Naive thymus-derived CD4-positive, alpha-beta T cell (primary cell): ENCODE data around the gene ERC1. TPM values are rescaled to one million over a fixed set of nuclear protein-coding genes. Genes with fewer than 3 reads are reported as not detected.
"Not testable (repeated sequence)": the region's sequence is repeated elsewhere in the genome, so short reads cannot be mapped to it uniquely, and the experiment has no call there.

ENCODE experiments used
- ATAC-seq: fragments of 150-1000 bp; cut with Tn5 transposase; 2 replicates; pipeline ENCODE4 v1.10.0; 2021; ENCODE audit warnings: mild to moderate bottlenecking, moderate library complexity
- CTCF ChIA-PET: fragments of 350-600 bp; sonication (Branson Sonifier 250); formaldehyde crosslinking; loops from one replicate; lab custom pipeline; 2021; ENCODE audit warnings: antibody characterized with exemption; lab: Charles Lee
- POLR2A ChIA-PET: fragments of 350-600 bp; sonication (Branson Sonifier 250); formaldehyde crosslinking; loops from one replicate; lab custom pipeline; 2021; ENCODE audit warnings: antibody characterized with exemption, inconsistent platforms; lab: Charles Lee
- DNase-seq, 9 donors: peaks; one replicate each; pipeline versions ENCODE4 v3.0.0 to v3.0.0-alpha.2; 2020 to 2022; ENCODE audit warnings: mixed read lengths in 1 of 9
- H3K27ac ChIP-seq: one replicate; pipeline ENCODE4 v1.7.0; 2013; ENCODE audit warnings: mild to moderate bottlenecking, low read depth, low read length, moderate library complexity
- H3K27me3 ChIP-seq, 2 donors: one replicate each; pipeline ENCODE4 v1.7.0; 2013; ENCODE audit warnings: low read length in 2 of 2, mild to moderate bottlenecking in 2 of 2, moderate library complexity in 2 of 2; ENCODE audit not compliant: control insufficient read depth in 2 of 2, insufficient read depth in 2 of 2
- H3K36me3 ChIP-seq, 3 experiments: 1 replicate in 2 of 3; 2 replicates in 1 of 3; pipeline ENCODE4 v1.7.0; 2013; ENCODE audit warnings: low read length in 3 of 3, mild to moderate bottlenecking in 3 of 3, moderate library complexity in 1 of 3; ENCODE audit not compliant: insufficient read depth in 3 of 3, control insufficient read depth in 2 of 3
- H3K4me1 ChIP-seq, 2 donors: one replicate each; pipeline ENCODE4 v1.7.0; 2013; ENCODE audit warnings: low read length in 2 of 2, mild to moderate bottlenecking in 2 of 2, moderate library complexity in 1 of 2; ENCODE audit not compliant: control insufficient read depth in 2 of 2, insufficient read depth in 2 of 2
- H3K4me3 ChIP-seq: 2 replicates; pipeline ENCODE4 v1.7.0; 2013; ENCODE audit warnings: mild to moderate bottlenecking, low read length
- H3K9me3 ChIP-seq, 3 experiments: 1 replicate in 2 of 3; 2 replicates in 1 of 3; pipeline ENCODE4 v1.7.0; 2013; ENCODE audit warnings: low read length in 3 of 3; ENCODE audit not compliant: control insufficient read depth in 2 of 3
- H3K27ac Mint-ChIP-seq, 9 donors: one replicate each; pipeline ENCODE4 v1.8.0; 2020 to 2022; ENCODE audit warnings: mixed read lengths in 9 of 9, mild to moderate bottlenecking in 8 of 9, moderate library complexity in 5 of 9, inconsistent platforms in 2 of 9
- H3K27me3 Mint-ChIP-seq, 5 donors: one replicate each; pipeline ENCODE4 v1.8.0; 2021 to 2022; ENCODE audit warnings: mixed read lengths in 5 of 5, mild to moderate bottlenecking in 1 of 5
- H3K36me3 Mint-ChIP-seq, 5 donors: one replicate each; pipeline ENCODE4 v1.8.0; 2020 to 2022; ENCODE audit warnings: mixed read lengths in 5 of 5, mild to moderate bottlenecking in 3 of 5, inconsistent platforms in 1 of 5
- H3K4me1 Mint-ChIP-seq, 7 donors: one replicate each; pipeline ENCODE4 v1.8.0; 2020 to 2022; ENCODE audit warnings: mixed read lengths in 7 of 7, mild to moderate bottlenecking in 3 of 7, inconsistent platforms in 1 of 7
- H3K4me3 Mint-ChIP-seq, 10 donors: one replicate each; pipeline ENCODE4 v1.8.0; 2020 to 2022; ENCODE audit warnings: mild to moderate bottlenecking in 10 of 10, mixed read lengths in 10 of 10, moderate library complexity in 6 of 10, inconsistent platforms in 2 of 10
- H3K9me3 Mint-ChIP-seq, 11 donors: one replicate each; pipeline ENCODE4 v1.8.0; 2020 to 2022; ENCODE audit warnings: mixed read lengths in 11 of 11, mild to moderate bottlenecking in 4 of 11, inconsistent platforms in 1 of 11, moderate library complexity in 1 of 11
- intact Hi-C, 2 donors: fragments of 100-400 bp; cut with micrococcal nuclease; formaldehyde crosslinking; loops; one replicate each; pipeline ENCODE4 v1.15.1; 2023
- polyA plus RNA-seq, 2 donors: library from polyadenylated mRNA; unstranded; fragments of 300-500 nt; fragmentation: Illumina TruSeq; gene quantifications; one replicate each; pipeline ENCODE4 v1.2.3, GENCODE V29; 2021
- total RNA-seq, 6 experiments: library from RNA in 5 of 6; stranded (reverse) in 5 of 6; gene quantifications; 1 replicate in 5 of 6; 2 replicates in 1 of 6; pipeline ENCODE4 v1.2.3 and lab custom pipeline; 2021 to 2026

The ERC1 gene
- total and polyA plus RNA-seq, 7 experiments from 2014 or later = 15.9 to 62.0 (median 51.5) TPM

GRCh38 chr12:1234073-1234472, 243.1 kb downstream of the ERC1 start:
- Mint-ChIP-seq H3K9me3 (peaks cover 0 to 5% (median 0%) of the 10 kb centered on the region in 11 donors), H3K36me3 (peaks cover 7 to 50% (median 42%) of the 10 kb centered on the region in 5 donors), H3K4me3 (no peak overlapping the region), H3K27ac (no peak overlapping the region), H3K4me1 (peaks cover 0 to 11% (median 4%) of the 10 kb centered on the region in 7 donors), H3K27me3 (no peaks in the 10 kb centered on the region)
- H3K36me3 ChIP-seq = peaks cover 0 to 12% (median 0%) of the 10 kb centered on the region in 3 experiments
- intact Hi-C loops = no loop called here
- no peaks in the 10 kb centered on the region for H3K9me3 ChIP-seq
- ATAC-seq = no peak
- no peaks in the 10 kb centered on the region for H3K27me3 ChIP-seq
- no peak for DNase-seq
- H3K27ac ChIP-seq = no peak overlapping the region
- H3K4me3 ChIP-seq = no peak overlapping the region
- CTCF ChIA-PET = no interaction called here
- H3K4me1 ChIP-seq = no peaks in the 10 kb centered on the region
- POLR2A ChIA-PET = no interaction called here

DNA sequence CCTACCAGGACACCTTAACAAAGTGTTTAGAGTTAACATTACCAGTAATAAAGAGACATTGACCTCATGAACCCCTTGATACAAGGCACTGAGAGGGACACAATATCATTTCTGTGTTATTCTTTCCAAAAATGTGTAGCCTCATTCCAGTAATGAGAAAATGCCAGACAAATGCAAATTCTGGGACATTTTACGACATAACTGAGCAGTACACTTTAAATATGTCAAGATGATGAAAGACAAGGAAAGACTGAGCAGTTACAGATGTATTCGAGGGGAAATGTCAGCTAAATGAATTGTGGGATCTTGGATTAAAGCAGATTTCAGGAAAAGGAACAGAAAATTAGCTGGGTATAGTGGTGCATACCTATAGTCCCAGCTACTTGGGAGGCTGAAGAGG, 255.6 kb downstream of the ERC1 start:
- Mint-ChIP-seq H3K9me3 (no peaks in the 10 kb centered on the region), H3K4me3 (no peak overlapping the region), H3K27me3 (no peaks in the 10 kb centered on the region), H3K36me3 (peaks cover 0 to 23% (median 5%) of the 10 kb centered on the region in 5 donors), H3K27ac (peak overlapping the region in 1 of 9 donors; percentile 39), H3K4me1 (peaks cover 0 to 4% (median 0%) of the 10 kb centered on the region in 7 donors)
- Histone ChIP-seq H3K4me1 (no peaks in the 10 kb centered on the region), H3K9me3 (no peaks in the 10 kb centered on the region), H3K27me3 (no peaks in the 10 kb centered on the region), H3K4me3 (no peak overlapping the region), H3K27ac (no peak overlapping the region), H3K36me3 (no peaks in the 10 kb centered on the region)
- no peak for DNase-seq
- ChIA-PET POLR2A (no interaction called here), CTCF (no interaction called here)
- intact Hi-C loops = no loop called here
- no peak for ATAC-seq

DNA sequence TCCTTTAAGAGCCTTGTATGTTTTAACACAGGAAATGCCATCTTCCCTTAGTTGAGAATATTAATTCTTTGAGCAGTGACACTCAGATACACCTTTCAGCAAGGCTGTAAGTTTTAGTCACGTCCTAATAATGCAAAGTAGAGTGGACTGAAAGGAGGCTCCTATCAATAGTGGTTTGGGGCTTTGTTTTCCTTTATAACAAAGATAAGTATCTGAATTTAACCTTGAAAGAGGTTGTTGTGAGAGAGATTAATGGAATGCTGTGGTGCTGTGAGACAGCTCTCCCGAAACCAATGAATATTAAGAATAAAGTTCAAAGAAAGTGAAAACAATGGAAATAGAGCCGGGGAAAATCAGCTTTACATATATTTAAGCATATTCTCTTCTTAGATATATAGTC, 259.6 kb downstream of the ERC1 start:
- H3K9me3 Mint-ChIP-seq = peaks cover 0 to 2% (median 0%) of the 10 kb centered on the region in 11 donors
- no peaks in the 10 kb centered on the region for H3K27me3 ChIP-seq
- CTCF ChIA-PET = interaction anchor here (1.0 kb wide), 1 partner anchor 299 kb away, joined by 4 read pairs; no protein-coding TSS in a partner anchor
- H3K36me3 ChIP-seq = no peaks in the 10 kb centered on the region
- no peak overlapping the region for H3K27ac ChIP-seq
- no peaks in the 10 kb centered on the region for H3K27me3 Mint-ChIP-seq
- H3K4me1 Mint-ChIP-seq = peaks cover 0 to 2% (median 0%) of the 10 kb centered on the region in 7 donors
- DNase-seq = no peak
- H3K4me3 ChIP-seq = no peak overlapping the region
- no peak overlapping the region for H3K4me3 Mint-ChIP-seq
- H3K9me3 ChIP-seq = no peaks in the 10 kb centered on the region
- POLR2A ChIA-PET = no interaction called here
- intact Hi-C loops = no loop called here
- ATAC-seq = no peak
- H3K27ac Mint-ChIP-seq = no peak overlapping the region
- H3K36me3 Mint-ChIP-seq = peaks cover 0 to 31% (median 5%) of the 10 kb centered on the region in 5 donors
- H3K4me1 ChIP-seq = no peaks in the 10 kb centered on the region

DNA sequence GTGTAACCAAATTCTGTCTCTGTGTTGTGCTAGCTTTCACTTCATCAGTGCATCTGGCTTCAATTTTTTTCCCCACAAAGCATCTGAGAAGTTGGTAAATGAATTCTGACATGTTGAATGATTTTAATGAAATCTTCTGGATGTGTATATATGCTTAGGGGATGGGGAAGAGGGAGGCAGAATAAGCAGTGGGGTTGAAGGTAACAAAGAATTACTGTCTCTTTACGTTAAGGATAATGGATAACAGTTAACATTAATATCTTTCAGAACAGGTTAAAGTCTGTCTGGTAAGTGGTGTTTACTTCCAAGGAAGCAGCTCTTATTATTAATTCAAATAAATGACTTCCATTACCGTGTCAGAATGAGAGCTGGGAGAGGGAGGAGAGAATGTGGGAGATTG, 261.7 kb downstream of the ERC1 start:
- intact Hi-C loops = no loop called here
- Histone ChIP-seq H3K27me3 (no peaks in the 10 kb centered on the region), H3K27ac (no peak overlapping the region), H3K36me3 (no peaks in the 10 kb centered on the region), H3K9me3 (no peaks in the 10 kb centered on the region), H3K4me1 (no peaks in the 10 kb centered on the region), H3K4me3 (no peak overlapping the region)
- peaks cover 0 to 2% (median 0%) of the 10 kb centered on the region in 11 donors for H3K9me3 Mint-ChIP-seq
- no peak for ATAC-seq
- ChIA-PET CTCF (no interaction called here), POLR2A (no interaction called here)
- no peak overlapping the region for H3K27ac Mint-ChIP-seq
- no peak for DNase-seq
- no peaks in the 10 kb centered on the region for H3K4me1 Mint-ChIP-seq
- H3K27me3 Mint-ChIP-seq = no peaks in the 10 kb centered on the region
- H3K4me3 Mint-ChIP-seq = no peak overlapping the region
- peaks cover 0 to 33% (median 14%) of the 10 kb centered on the region in 5 donors for H3K36me3 Mint-ChIP-seq

DNA sequence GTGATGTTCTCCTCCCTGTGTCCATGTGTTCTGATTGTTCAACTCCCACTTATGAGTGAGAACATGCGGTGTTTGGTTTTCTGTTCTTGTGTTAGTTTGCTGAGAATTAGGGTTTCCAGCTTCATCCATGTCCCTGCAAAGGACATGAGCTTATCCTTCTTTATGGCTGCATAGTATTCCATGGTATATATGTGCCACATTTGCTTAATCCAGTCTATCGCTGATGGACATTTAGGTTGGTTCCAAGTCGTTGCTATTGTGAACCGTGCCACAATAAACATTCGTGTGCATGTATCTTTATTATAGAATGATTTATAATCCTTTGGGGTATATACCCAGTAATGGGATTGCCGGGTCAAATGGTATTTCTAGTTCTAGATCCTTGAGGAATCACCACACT, 264.1 kb downstream of the ERC1 start:
- H3K4me3 ChIP-seq, H3K9me3 Mint-ChIP-seq, H3K4me3 Mint-ChIP-seq, H3K9me3 ChIP-seq, H3K4me1 ChIP-seq, H3K27ac Mint-ChIP-seq, ATAC-seq, CTCF ChIA-PET, H3K27ac ChIP-seq, H3K36me3 ChIP-seq, H3K27me3 ChIP-seq, H3K27me3 Mint-ChIP-seq, intact Hi-C loops, POLR2A ChIA-PET, DNase-seq, H3K4me1 Mint-ChIP-seq: not testable (repeated sequence)
- peaks cover 5 to 37% (median 18%) of the 10 kb centered on the region in 5 donors for H3K36me3 Mint-ChIP-seq

DNA sequence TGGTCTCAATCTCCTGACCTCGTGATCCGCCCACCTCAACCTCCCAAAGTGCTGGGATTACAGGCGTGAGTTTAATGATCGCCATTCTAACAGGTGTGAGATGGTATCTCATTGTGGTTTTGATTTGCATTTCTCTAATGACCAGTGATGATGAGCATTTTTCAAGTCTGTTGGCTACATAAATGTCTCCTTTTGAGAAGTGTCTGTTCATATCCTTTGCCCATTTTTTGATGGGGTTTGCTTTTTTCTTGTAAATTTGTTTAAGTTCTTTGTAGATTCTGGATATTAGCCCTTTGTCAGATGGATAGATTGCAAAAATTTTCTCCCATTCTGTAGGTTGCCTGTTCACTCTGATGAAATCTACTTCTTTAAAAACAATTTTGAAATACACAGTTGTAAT, 264.8 kb downstream of the ERC1 start:
- H3K36me3 ChIP-seq, DNase-seq, H3K27me3 ChIP-seq, H3K27ac ChIP-seq, H3K4me3 Mint-ChIP-seq, intact Hi-C loops, H3K27ac Mint-ChIP-seq, H3K9me3 ChIP-seq, H3K4me3 ChIP-seq, H3K4me1 ChIP-seq, H3K4me1 Mint-ChIP-seq, POLR2A ChIA-PET, H3K27me3 Mint-ChIP-seq, ATAC-seq, H3K9me3 Mint-ChIP-seq: not testable (repeated sequence)
- peaks cover 7 to 41% (median 20%) of the 10 kb centered on the region in 5 donors for H3K36me3 Mint-ChIP-seq
- CTCF ChIA-PET = interaction anchor here (1.0 kb wide), 1 partner anchor 9 kb away, joined by 3 read pairs; no protein-coding TSS in a partner anchor

DNA sequence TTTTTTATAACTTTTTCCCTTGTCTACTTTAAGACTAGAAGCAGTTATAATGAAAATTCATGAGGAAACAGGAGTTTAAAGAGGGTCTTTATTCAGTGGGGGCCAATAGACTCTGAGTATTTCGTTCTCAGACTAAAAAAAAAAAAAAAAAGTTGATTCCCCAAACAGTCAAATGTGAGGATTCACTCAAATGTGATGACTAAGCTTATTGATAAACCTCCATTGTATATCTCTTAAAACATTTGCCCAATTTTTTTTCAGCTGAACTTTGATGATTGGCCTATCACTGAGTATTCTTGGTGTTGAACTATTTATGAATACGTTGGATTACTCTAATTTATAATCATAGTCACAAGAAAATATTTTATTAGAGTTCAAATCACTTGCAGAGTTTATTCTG, 265.3 kb downstream of the ERC1 start:
- ATAC-seq = no peak
- peaks cover 0 to 2% (median 2%) of the 10 kb centered on the region in 7 donors for H3K4me1 Mint-ChIP-seq
- DNase-seq = no peak
- H3K4me1 ChIP-seq = no peaks in the 10 kb centered on the region
- ChIA-PET POLR2A (no interaction called here), CTCF (interaction anchor here (1.0 kb wide), 1 partner anchor 8 kb away, joined by 3 read pairs; no protein-coding TSS in a partner anchor)
- H3K36me3 Mint-ChIP-seq = peaks cover 9 to 45% (median 23%) of the 10 kb centered on the region in 5 donors
- peaks cover 0 to 2% (median 0%) of the 10 kb centered on the region in 11 donors for H3K9me3 Mint-ChIP-seq
- H3K27me3 ChIP-seq = no peaks in the 10 kb centered on the region
- no peak overlapping the region for H3K4me3 ChIP-seq
- intact Hi-C loops = no loop called here
- H3K4me3 Mint-ChIP-seq = no peak overlapping the region
- no peaks in the 10 kb centered on the region for H3K9me3 ChIP-seq
- H3K27me3 Mint-ChIP-seq = no peaks in the 10 kb centered on the region
- no peak overlapping the region for H3K27ac ChIP-seq
- no peak overlapping the region for H3K27ac Mint-ChIP-seq
- H3K36me3 ChIP-seq = no peaks in the 10 kb centered on the region
